ENCODE data around the gene UQCC3. TPM values are rescaled to one million over a fixed set of nuclear protein-coding genes. Genes with fewer than 3 reads are reported as not detected.

UQCC3 gene
- 1 to 10 TPM; 6.3 to 7.5 (median 7.1) TPM for total RNA-seq

GRCh38 chr11:62671608-62672389, at the start of gene UQCC3, which contains the start of gene LBHD1:
TSS of gene UQCC3 (plus strand) at chr11:62671673. CDS start at chr11:62671746, 73 bp downstream.
TSS of gene LBHD1 (minus strand) at chr11:62672267. CDS start at chr11:62670031, 2,236 bp downstream.
- Histone ChIP-seq H3K9me3 (no peaks in the 10 kb centered on the region), H3K36me3 (peaks cover 9 to 42% (median 36%) of the 10 kb centered on the region in 4 donors), H3K27ac (replicated peaks in 1 of 4) (peak within 1 kb of the TSS; percentile 87 to 94 (median 90)), H3K4me1 (peaks cover 34 to 64% (median 49%) of the 10 kb centered on the region in 4 donors), H3K4me3 (peak within 1 kb of the TSS; percentile 68 to 90 (median 80)), H3K27me3 (no peaks in the 10 kb centered on the region)
- 3% methylated on average over 18 of the region's 59 CpGs for WGBS
- DNase-seq (ENCODE audit: extremely low spot score) = peak; percentile 94
- intact Hi-C loops (cut with DNase I) = no loop called here
- TF ChIP-seq POLR2AphosphoS5 (IDR thresholded peaks at IDR 0.05) (peak; percentile 77 to 79), CTCF (IDR thresholded peaks at IDR 0.05) (no peak), POLR2A (IDR thresholded peaks at IDR 0.05; ENCODE audit: low read depth) (peak; percentile 19), EP300 (IDR thresholded peaks at IDR 0.05) (no peak)

- no peak for DNase-seq (ENCODE audit: extremely low spot score)
- no peaks in the 10 kb centered on the region for H3K27me3 ChIP-seq
- H3K4me3 ChIP-seq = peak overlapping the region; percentile 66 to 87 (median 76)
- intact Hi-C loops (cut with DNase I) = no loop called here
- peak overlapping the region; percentile 83 to 91 (median 88) for H3K27ac ChIP-seq (replicated peaks in 1 of 4)
- no peaks in the 10 kb centered on the region for H3K9me3 ChIP-seq
- TF ChIP-seq POLR2A (IDR thresholded peaks at IDR 0.05; ENCODE audit: low read depth) (no peak), EP300 (IDR thresholded peaks at IDR 0.05) (no peak), POLR2AphosphoS5 (IDR thresholded peaks at IDR 0.05) (no peak)
- peaks cover 22 to 46% (median 33%) of the 10 kb centered on the region in 4 donors for H3K36me3 ChIP-seq
- peaks cover 16 to 33% (median 23%) of the 10 kb centered on the region in 4 donors for H3K4me1 ChIP-seq
- WGBS = 84% methylated on average over 7 of the region's 7 CpGs
These were observed 48.9 kb upstream of the UQCC3 start for GRCh38 chr11:62622476-62623089.

GRCh38 chr11:62627713-62628112, 43.8 kb upstream of the UQCC3 start:
- Histone ChIP-seq H3K9me3 (no peaks in the 10 kb centered on the region), H3K27me3 (no peaks in the 10 kb centered on the region), H3K4me1 (peaks cover 0 to 7% (median 3%) of the 10 kb centered on the region in 4 donors), H3K27ac (replicated peaks in 1 of 4) (no peak overlapping the region), H3K36me3 (peaks cover 68 to 82% (median 80%) of the 10 kb centered on the region in 4 donors), H3K4me3 (no peak overlapping the region)
- WGBS = 76% methylated on average over 3 of the region's 3 CpGs
- intact Hi-C loops (cut with DNase I) = no loop called here
- DNase-seq (ENCODE audit: extremely low spot score) = no peak
- no peak for TF ChIP-seq CTCF (IDR thresholded peaks at IDR 0.05)
- no peak for TF ChIP-seq POLR2AphosphoS5 (IDR thresholded peaks at IDR 0.05)
- no peak for TF ChIP-seq POLR2A (IDR thresholded peaks at IDR 0.05; ENCODE audit: low read depth)

GRCh38 chr11:62632492-62632891, 39.0 kb upstream of the UQCC3 start:
- H3K9me3 ChIP-seq = no peaks in the 10 kb centered on the region
- DNase-seq (ENCODE audit: extremely low spot score) = no peak
- H3K27ac ChIP-seq (replicated peaks in 1 of 4) = no peak overlapping the region
- intact Hi-C loops (cut with DNase I) = no loop called here
- H3K4me1 ChIP-seq = peaks cover 0 to 8% (median 3%) of the 10 kb centered on the region in 4 donors
- peaks cover 83 to 100% (median 99%) of the 10 kb centered on the region in 4 donors for H3K36me3 ChIP-seq
- 82% methylated on average over 6 of the region's 6 CpGs for WGBS
- no peaks in the 10 kb centered on the region for H3K27me3 ChIP-seq
- TF ChIP-seq EP300 (IDR thresholded peaks at IDR 0.05) = no peak
- no peak for TF ChIP-seq CTCF (IDR thresholded peaks at IDR 0.05)
- TF ChIP-seq POLR2AphosphoS5 (IDR thresholded peaks at IDR 0.05) = no peak
- TF ChIP-seq POLR2A (IDR thresholded peaks at IDR 0.05; ENCODE audit: low read depth) = no peak
- no peak overlapping the region for H3K4me3 ChIP-seq

GRCh38 chr11:62644220-62644619, 27.3 kb upstream of the UQCC3 start:
- intact Hi-C loops (cut with DNase I) = no loop called here
- H3K9me3 ChIP-seq = no peaks in the 10 kb centered on the region
- H3K4me3 ChIP-seq = no peak overlapping the region
- H3K4me1 ChIP-seq = peaks cover 26 to 41% (median 31%) of the 10 kb centered on the region in 4 donors
- peaks cover 16 to 53% (median 46%) of the 10 kb centered on the region in 4 donors for H3K36me3 ChIP-seq
- H3K27ac ChIP-seq (replicated peaks in 1 of 4) = peak overlapping the region in 1 of 4 donors; percentile 92
- 79% methylated on average over 8 of the region's 8 CpGs for WGBS
- TF ChIP-seq POLR2AphosphoS5 (IDR thresholded peaks at IDR 0.05) = no peak
- no peak for TF ChIP-seq POLR2A (IDR thresholded peaks at IDR 0.05; ENCODE audit: low read depth)
- no peak for TF ChIP-seq EP300 (IDR thresholded peaks at IDR 0.05)
- TF ChIP-seq CTCF (IDR thresholded peaks at IDR 0.05) = no peak
- no peaks in the 10 kb centered on the region for H3K27me3 ChIP-seq
- no peak for DNase-seq (ENCODE audit: extremely low spot score)
